Measurements from ENCODE around the gene VGLL1.
A peak's percentile ranks its signal among the peaks of the same experiment; 100 is the strongest.

The VGLL1 gene, protein sequence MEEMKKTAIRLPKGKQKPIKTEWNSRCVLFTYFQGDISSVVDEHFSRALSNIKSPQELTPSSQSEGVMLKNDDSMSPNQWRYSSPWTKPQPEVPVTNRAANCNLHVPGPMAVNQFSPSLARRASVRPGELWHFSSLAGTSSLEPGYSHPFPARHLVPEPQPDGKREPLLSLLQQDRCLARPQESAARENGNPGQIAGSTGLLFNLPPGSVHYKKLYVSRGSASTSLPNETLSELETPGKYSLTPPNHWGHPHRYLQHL

DNA sequence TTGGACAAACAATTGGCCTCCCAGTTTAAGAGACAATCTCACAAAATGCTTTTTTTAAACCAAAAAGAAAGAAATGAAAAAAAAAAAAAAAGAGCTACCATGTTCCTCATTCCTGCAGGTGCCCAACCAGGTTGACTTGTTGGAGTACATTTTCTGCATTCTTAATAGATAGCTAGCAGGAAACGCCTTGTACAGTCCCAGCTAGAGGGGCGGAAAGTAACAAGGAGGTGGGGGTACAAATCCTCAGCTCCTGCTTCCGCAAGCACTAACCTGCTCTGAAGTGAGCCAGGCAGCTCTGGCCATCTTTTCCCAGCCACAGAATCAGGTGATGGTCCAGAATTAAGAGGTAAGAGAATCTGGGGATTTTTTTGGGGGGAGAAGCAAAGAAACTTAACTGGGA lies at the start of gene VGLL1:
Gene VGLL1 (plus strand): TSS at position 265 of the 400 bp plus-strand sequence. CDS start 3,806 bp downstream, outside the sequence.
- Histone ChIP-seq H3K4me3 (ENCODE audit: low read depth in 1 of 2, low read length in 2 of 2) (no peak within 1 kb of the TSS), H3K4me1 (ENCODE audit: control insufficient read depth in 1 of 2, insufficient read depth in 2 of 2, low read length in 2 of 2) (no peaks in the 10 kb centered on the region), H3K36me3 (ENCODE audit: control insufficient read depth in 1 of 2, insufficient read depth in 2 of 2, low read length in 2 of 2) (no peaks in the 10 kb centered on the region), H3K27me3 (ENCODE audit: control insufficient read depth in 1 of 2, insufficient read depth in 2 of 2, low read length in 2 of 2) (no peaks in the 10 kb centered on the region), H3K9ac (ENCODE audit: low read depth in 1 of 2, low read length in 2 of 2) (no peak within 1 kb of the TSS), H3K9me3 (ENCODE audit: control insufficient read depth in 1 of 2, low read length in 2 of 2) (no peaks in the 10 kb centered on the region), H3K27ac (ENCODE audit: low read depth, low read length) (no peak within 1 kb of the TSS)

DNA sequence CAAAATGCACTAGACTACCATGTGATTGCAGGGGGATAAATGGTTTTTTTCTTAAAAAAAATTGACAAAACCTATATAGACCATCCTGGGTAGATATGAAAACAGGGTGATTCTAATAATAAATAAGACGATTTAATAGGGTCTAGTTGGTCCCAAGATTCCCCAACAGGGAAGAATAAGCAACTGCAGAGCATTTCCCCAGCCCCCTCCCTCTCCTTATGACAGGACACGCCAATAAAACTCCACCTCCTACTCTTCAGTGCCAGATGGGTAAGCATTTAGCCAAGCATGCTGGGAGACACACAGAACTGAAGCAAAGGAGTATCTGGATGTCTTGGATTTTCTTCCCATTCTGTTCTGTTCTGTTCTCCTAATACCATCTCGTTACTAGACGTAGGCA lies 44.4 kb upstream of the VGLL1 start, which contains the start of gene BRS3:
Gene BRS3 (plus strand): TSS at position 301 of the 400 bp plus-strand sequence. CDS start 168 bp downstream, outside the sequence.
- peaks cover 0 to 10% of the 10 kb centered on the region in 2 donors for H3K27me3 ChIP-seq (ENCODE audit: control insufficient read depth in 1 of 2, insufficient read depth in 2 of 2, low read length in 2 of 2)
- H3K27ac ChIP-seq (ENCODE audit: low read depth, low read length) = no peak within 1 kb of the TSS
- no peaks in the 10 kb centered on the region for H3K4me1 ChIP-seq (ENCODE audit: control insufficient read depth in 1 of 2, insufficient read depth in 2 of 2, low read length in 2 of 2)
- no peaks in the 10 kb centered on the region for H3K36me3 ChIP-seq (ENCODE audit: control insufficient read depth in 1 of 2, insufficient read depth in 2 of 2, low read length in 2 of 2)
- no peaks in the 10 kb centered on the region for H3K9me3 ChIP-seq (ENCODE audit: control insufficient read depth in 1 of 2, low read length in 2 of 2)
- no peak within 1 kb of the TSS for H3K9ac ChIP-seq (ENCODE audit: low read depth in 1 of 2, low read length in 2 of 2)
- H3K4me3 ChIP-seq (ENCODE audit: low read depth in 1 of 2, low read length in 2 of 2) = no peak within 1 kb of the TSS

DNA sequence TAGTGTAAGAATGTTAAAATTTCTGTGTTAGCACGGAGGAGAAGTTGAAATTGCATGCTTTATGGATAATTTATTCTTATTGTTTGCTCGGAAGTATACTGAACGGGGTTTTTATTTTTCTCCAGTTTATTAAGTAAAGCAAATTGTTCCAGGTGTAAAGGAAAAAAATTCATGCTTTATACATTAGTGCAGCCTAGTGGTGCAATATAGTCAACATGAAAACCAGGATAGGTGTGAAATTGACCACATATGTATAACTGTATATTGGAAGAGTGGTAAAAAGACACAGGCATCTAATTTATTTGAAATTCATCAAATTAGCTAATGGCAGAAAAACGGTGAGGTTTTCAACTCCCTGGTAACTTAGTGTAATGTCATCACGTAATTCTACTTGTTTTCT lies 43.3 kb upstream of the VGLL1 start:
- Histone ChIP-seq H3K36me3 (ENCODE audit: control insufficient read depth in 1 of 2, insufficient read depth in 2 of 2, low read length in 2 of 2) (no peaks in the 10 kb centered on the region), H3K9ac (ENCODE audit: low read depth in 1 of 2, low read length in 2 of 2) (no peak overlapping the region), H3K27ac (ENCODE audit: low read depth, low read length) (no peak overlapping the region), H3K4me3 (ENCODE audit: low read depth in 1 of 2, low read length in 2 of 2) (no peak overlapping the region), H3K27me3 (ENCODE audit: control insufficient read depth in 1 of 2, insufficient read depth in 2 of 2, low read length in 2 of 2) (peaks cover 0 to 10% of the 10 kb centered on the region in 2 donors), H3K4me1 (ENCODE audit: control insufficient read depth in 1 of 2, insufficient read depth in 2 of 2, low read length in 2 of 2) (no peaks in the 10 kb centered on the region), H3K9me3 (ENCODE audit: control insufficient read depth in 1 of 2, low read length in 2 of 2) (no peaks in the 10 kb centered on the region)

DNA sequence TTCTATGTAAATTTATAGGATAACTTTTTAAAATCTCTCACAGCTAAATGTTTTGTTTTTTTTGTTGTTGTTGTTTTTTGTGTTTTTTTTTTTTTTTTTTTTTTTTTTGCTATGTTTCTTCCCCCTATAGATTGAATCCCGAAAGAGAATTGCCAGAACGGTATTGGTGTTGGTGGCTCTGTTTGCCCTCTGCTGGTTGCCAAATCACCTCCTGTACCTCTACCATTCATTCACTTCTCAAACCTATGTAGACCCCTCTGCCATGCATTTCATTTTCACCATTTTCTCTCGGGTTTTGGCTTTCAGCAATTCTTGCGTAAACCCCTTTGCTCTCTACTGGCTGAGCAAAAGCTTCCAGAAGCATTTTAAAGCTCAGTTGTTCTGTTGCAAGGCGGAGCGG lies 40.2 kb upstream of the VGLL1 start:
- Histone ChIP-seq H3K36me3 (ENCODE audit: control insufficient read depth in 1 of 2, insufficient read depth in 2 of 2, low read length in 2 of 2) (no peaks in the 10 kb centered on the region), H3K9ac (ENCODE audit: low read depth in 1 of 2, low read length in 2 of 2) (no peak overlapping the region), H3K27ac (ENCODE audit: low read depth, low read length) (no peak overlapping the region), H3K9me3 (ENCODE audit: control insufficient read depth in 1 of 2, low read length in 2 of 2) (no peaks in the 10 kb centered on the region), H3K4me3 (ENCODE audit: low read depth in 1 of 2, low read length in 2 of 2) (no peak overlapping the region), H3K4me1 (ENCODE audit: control insufficient read depth in 1 of 2, insufficient read depth in 2 of 2, low read length in 2 of 2) (no peaks in the 10 kb centered on the region), H3K27me3 (ENCODE audit: control insufficient read depth in 1 of 2, insufficient read depth in 2 of 2, low read length in 2 of 2) (peaks cover 0 to 10% of the 10 kb centered on the region in 2 donors)

DNA sequence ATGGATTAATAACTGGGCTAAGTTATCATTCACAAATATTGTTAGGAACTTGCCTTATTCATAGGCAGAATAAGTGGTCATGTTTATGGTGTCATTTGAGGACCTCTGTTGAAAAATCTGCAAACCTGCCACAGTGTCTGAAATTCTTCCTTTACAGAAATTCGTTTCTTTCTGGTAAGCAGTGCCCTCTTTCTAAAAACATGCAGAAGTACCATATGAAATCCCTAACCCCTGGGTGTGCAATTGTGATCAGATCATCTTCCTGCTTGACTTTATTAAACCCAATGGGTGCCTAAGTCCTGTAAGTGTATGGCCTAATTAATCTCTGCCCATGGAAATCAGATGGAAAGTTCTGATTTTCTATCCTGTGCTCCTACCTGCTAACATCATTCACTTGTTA lies 39.0 kb upstream of the VGLL1 start:
- H3K27me3 ChIP-seq (ENCODE audit: control insufficient read depth in 1 of 2, insufficient read depth in 2 of 2, low read length in 2 of 2) = peaks cover 0 to 10% of the 10 kb centered on the region in 2 donors
- no peak overlapping the region for H3K27ac ChIP-seq (ENCODE audit: low read depth, low read length)
- H3K4me1 ChIP-seq (ENCODE audit: control insufficient read depth in 1 of 2, insufficient read depth in 2 of 2, low read length in 2 of 2) = peaks cover 0 to under 1% of the 10 kb centered on the region in 2 donors
- no peak overlapping the region for H3K9ac ChIP-seq (ENCODE audit: low read depth in 1 of 2, low read length in 2 of 2)
- no peak overlapping the region for H3K4me3 ChIP-seq (ENCODE audit: low read depth in 1 of 2, low read length in 2 of 2)
- H3K36me3 ChIP-seq (ENCODE audit: control insufficient read depth in 1 of 2, insufficient read depth in 2 of 2, low read length in 2 of 2) = no peaks in the 10 kb centered on the region
- no peaks in the 10 kb centered on the region for H3K9me3 ChIP-seq (ENCODE audit: control insufficient read depth in 1 of 2, low read length in 2 of 2)

DNA sequence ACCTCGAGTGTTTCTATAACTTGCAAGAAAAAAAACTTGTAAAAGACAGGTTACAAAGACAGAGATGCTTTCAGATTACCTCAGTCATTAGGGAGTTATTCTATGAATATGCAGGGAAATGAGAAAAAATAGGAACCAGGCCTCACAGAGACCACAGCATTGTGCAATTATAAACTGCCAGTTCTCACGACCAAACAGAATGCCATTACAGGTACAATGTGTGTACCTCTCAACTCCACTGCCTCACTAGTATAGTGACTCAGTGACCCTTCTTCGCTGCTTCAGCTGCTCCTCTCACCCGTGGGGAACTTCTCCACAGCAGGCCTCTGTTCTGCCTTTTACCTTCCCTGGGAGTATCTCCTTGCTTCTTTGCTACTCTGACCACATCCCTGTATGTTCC lies 37.0 kb upstream of the VGLL1 start:
- Histone ChIP-seq H3K36me3 (ENCODE audit: control insufficient read depth in 1 of 2, insufficient read depth in 2 of 2, low read length in 2 of 2) (no peaks in the 10 kb centered on the region), H3K4me3 (ENCODE audit: low read depth in 1 of 2, low read length in 2 of 2) (no peak overlapping the region), H3K27ac (ENCODE audit: low read depth, low read length) (no peak overlapping the region), H3K27me3 (ENCODE audit: control insufficient read depth in 1 of 2, insufficient read depth in 2 of 2, low read length in 2 of 2) (peaks cover 0 to 3% of the 10 kb centered on the region in 2 donors), H3K4me1 (ENCODE audit: control insufficient read depth in 1 of 2, insufficient read depth in 2 of 2, low read length in 2 of 2) (peaks cover 8 to 9% of the 10 kb centered on the region in 2 donors), H3K9ac (ENCODE audit: low read depth in 1 of 2, low read length in 2 of 2) (no peak overlapping the region), H3K9me3 (ENCODE audit: control insufficient read depth in 1 of 2, low read length in 2 of 2) (no peaks in the 10 kb centered on the region)

DNA sequence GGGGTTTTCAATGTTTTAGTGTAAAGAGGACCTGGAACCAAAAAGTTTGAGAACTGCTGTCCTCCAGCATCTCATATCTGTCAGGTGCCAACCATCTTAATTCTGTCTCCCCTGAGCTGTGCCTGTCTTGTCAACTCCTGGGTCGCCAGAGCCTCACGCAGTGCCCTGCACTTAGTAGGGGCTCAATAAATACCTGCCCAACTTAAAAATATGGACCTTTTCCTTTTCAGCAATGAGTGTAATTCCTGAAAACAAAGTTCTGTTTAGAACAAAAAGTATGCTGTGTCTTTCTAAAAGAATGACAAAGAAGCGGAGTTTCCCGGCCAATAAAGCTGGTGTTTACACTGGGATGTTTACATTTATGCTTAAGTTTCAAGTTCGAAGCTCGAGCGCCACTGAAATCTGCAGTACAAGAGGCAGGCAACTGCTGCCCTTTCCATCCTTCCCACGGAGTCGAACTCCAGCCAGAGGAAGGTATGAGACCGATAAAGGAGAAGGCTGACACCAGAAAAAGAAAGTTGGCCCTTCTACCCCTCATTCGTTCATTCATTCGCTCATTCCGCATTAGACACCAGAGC lies 35.7 kb upstream of the VGLL1 start:
- Histone ChIP-seq H3K4me1 (ENCODE audit: control insufficient read depth in 1 of 2, insufficient read depth in 2 of 2, low read length in 2 of 2) (peaks cover 8 to 9% of the 10 kb centered on the region in 2 donors), H3K9me3 (ENCODE audit: control insufficient read depth in 1 of 2, low read length in 2 of 2) (no peaks in the 10 kb centered on the region), H3K27ac (ENCODE audit: low read depth, low read length) (peak overlapping the region; percentile 88), H3K27me3 (ENCODE audit: control insufficient read depth in 1 of 2, insufficient read depth in 2 of 2, low read length in 2 of 2) (no peaks in the 10 kb centered on the region), H3K36me3 (ENCODE audit: control insufficient read depth in 1 of 2, insufficient read depth in 2 of 2, low read length in 2 of 2) (peaks cover 0 to 3% of the 10 kb centered on the region in 2 donors), H3K4me3 (ENCODE audit: low read depth in 1 of 2, low read length in 2 of 2) (peak overlapping the region; percentile 74 to 88), H3K9ac (ENCODE audit: low read depth in 1 of 2, low read length in 2 of 2) (peak overlapping the region; percentile 73)

DNA sequence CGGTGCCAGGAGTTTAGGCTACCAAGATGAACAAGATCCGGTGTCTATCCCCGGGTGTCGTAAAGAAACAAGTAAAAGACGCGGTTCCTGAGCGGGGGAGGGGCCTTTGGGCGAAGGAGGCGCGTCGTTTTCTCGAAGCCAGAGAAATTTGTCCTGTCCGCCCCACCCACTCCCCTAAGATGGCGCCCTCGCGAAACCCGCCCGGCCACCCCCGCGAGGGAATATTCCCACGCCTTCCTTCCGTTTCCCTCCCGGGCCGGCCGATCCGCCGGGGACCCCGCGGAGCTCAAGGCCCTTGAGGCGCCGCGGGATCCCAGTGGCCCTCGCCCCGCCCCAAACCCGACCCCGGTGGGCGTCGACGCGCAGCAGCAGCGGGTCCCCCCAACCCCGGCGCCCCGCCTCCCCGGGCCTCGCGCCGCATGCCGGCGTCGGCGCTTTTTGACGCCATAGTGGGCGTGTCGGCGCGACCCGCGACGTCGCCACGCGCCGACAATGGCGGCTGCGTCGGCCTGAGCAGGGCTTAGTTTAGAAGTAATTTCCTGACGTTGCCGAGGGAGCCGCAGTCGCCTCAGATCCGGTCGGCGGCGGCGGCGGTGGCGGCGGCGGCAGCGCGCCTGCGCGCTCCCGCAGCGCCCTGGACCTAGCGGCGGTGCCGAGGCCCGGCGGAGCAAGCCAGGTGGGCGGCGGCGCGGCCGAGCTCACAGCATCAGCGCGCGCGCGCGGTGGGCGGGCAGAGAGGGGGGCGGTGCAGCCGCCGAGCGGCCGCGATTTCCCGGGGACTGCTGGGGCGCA lies 35.1 kb upstream of the VGLL1 start:
- H3K27ac ChIP-seq (ENCODE audit: low read depth, low read length) = peak overlapping the region; percentile 88
- peaks cover 0 to 6% of the 10 kb centered on the region in 2 donors for H3K36me3 ChIP-seq (ENCODE audit: control insufficient read depth in 1 of 2, insufficient read depth in 2 of 2, low read length in 2 of 2)
- peak overlapping the region; percentile 88 to 90 for H3K4me3 ChIP-seq (ENCODE audit: low read depth in 1 of 2, low read length in 2 of 2)
- peaks cover 8 to 9% of the 10 kb centered on the region in 2 donors for H3K4me1 ChIP-seq (ENCODE audit: control insufficient read depth in 1 of 2, insufficient read depth in 2 of 2, low read length in 2 of 2)
- no peaks in the 10 kb centered on the region for H3K9me3 ChIP-seq (ENCODE audit: control insufficient read depth in 1 of 2, low read length in 2 of 2)
- H3K27me3 ChIP-seq (ENCODE audit: control insufficient read depth in 1 of 2, insufficient read depth in 2 of 2, low read length in 2 of 2) = no peaks in the 10 kb centered on the region
- H3K9ac ChIP-seq (ENCODE audit: low read depth in 1 of 2, low read length in 2 of 2) = peak overlapping the region; percentile 73

DNA sequence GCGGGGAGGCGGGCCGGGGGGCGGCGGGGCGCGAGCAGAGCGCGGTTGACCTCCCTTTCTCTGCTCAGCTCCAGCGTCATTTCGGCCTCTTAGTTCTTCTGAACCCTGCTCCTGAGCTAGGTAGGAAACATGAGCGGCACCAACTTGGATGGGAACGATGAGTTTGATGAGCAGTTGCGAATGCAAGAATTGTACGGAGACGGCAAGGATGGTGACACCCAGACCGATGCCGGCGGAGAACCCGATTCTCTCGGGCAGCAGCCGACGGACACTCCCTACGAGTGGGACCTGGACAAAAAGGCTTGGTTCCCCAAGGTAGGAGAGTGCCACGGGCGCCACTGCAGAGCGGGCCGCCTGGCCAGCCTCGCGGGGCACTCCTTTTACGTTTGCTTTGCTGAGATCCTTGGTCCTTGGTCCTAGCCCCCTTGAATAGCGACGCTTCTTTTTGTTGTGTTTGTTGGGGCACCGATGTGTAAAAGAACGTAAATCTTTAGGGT lies 34.4 kb upstream of the VGLL1 start, which contains the start of gene HTATSF1:
Gene HTATSF1 (plus strand): TSS at position 37 of the 497 bp plus-strand sequence. CDS start 93 bp downstream, at position 130.
- Histone ChIP-seq H3K9me3 (ENCODE audit: control insufficient read depth in 1 of 2, low read length in 2 of 2) (no peaks in the 10 kb centered on the region), H3K36me3 (ENCODE audit: control insufficient read depth in 1 of 2, insufficient read depth in 2 of 2, low read length in 2 of 2) (peaks cover 0 to 6% of the 10 kb centered on the region in 2 donors), H3K27ac (ENCODE audit: low read depth, low read length) (peak within 1 kb of the TSS; percentile 88), H3K27me3 (ENCODE audit: control insufficient read depth in 1 of 2, insufficient read depth in 2 of 2, low read length in 2 of 2) (no peaks in the 10 kb centered on the region), H3K9ac (ENCODE audit: low read depth in 1 of 2, low read length in 2 of 2) (peak within 1 kb of the TSS; percentile 73 to 80), H3K4me1 (ENCODE audit: control insufficient read depth in 1 of 2, insufficient read depth in 2 of 2, low read length in 2 of 2) (peaks cover 8 to 9% of the 10 kb centered on the region in 2 donors), H3K4me3 (ENCODE audit: low read depth in 1 of 2, low read length in 2 of 2) (peak within 1 kb of the TSS; percentile 88 to 90)

DNA sequence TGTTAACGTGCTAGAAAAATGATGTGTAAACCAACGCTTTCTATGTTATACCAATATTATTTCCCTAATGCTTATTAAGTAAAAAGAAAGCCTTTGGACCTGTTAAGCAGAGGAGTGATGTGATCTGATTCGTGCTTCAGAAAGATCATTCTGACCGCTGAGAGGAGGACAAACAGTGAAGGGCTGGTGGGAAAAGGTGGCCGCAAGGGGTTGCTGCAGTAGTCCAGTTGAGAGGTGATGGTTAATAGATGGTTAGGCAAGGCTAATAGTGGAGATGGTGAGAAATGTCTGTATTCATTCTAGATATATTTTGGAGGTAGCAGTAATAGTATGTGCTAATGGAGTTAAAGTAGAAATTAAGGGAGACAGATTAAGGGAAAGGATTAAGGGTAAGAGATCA lies 12.9 kb upstream of the VGLL1 start:
- no peaks in the 10 kb centered on the region for H3K36me3 ChIP-seq (ENCODE audit: control insufficient read depth in 1 of 2, insufficient read depth in 2 of 2, low read length in 2 of 2)

More for the DNA sequence above, 12.9 kb upstream of the VGLL1 start:
- Histone ChIP-seq H3K9me3 (ENCODE audit: control insufficient read depth in 1 of 2, low read length in 2 of 2) (no peaks in the 10 kb centered on the region), H3K9ac (ENCODE audit: low read depth in 1 of 2, low read length in 2 of 2) (no peak overlapping the region), H3K4me1 (ENCODE audit: control insufficient read depth in 1 of 2, insufficient read depth in 2 of 2, low read length in 2 of 2) (no peaks in the 10 kb centered on the region), H3K4me3 (ENCODE audit: low read depth in 1 of 2, low read length in 2 of 2) (no peak overlapping the region), H3K27me3 (ENCODE audit: control insufficient read depth in 1 of 2, insufficient read depth in 2 of 2, low read length in 2 of 2) (no peaks in the 10 kb centered on the region), H3K27ac (ENCODE audit: low read depth, low read length) (no peak overlapping the region)
